Stimulated activated naive CD8-positive, alpha-beta T cell treated with anti-CD3 and anti-CD28 coated beads, Interleukin-15, Interleukin-2, amounts not matched to agents 100 U/mL and 50 U/mL, for 24 hours (primary cell): ENCODE results near the gene ENPP7.

ENCODE experiments used
- ATAC-seq: fragments of 150-1000 bp; cut with Tn5 transposase; one replicate; pipeline ENCODE4 v1.10.0; 2021
- DNase-seq: peaks from one replicate; pipeline ENCODE4 v3.0.0; 2021

Gene ENPP7

DNA sequence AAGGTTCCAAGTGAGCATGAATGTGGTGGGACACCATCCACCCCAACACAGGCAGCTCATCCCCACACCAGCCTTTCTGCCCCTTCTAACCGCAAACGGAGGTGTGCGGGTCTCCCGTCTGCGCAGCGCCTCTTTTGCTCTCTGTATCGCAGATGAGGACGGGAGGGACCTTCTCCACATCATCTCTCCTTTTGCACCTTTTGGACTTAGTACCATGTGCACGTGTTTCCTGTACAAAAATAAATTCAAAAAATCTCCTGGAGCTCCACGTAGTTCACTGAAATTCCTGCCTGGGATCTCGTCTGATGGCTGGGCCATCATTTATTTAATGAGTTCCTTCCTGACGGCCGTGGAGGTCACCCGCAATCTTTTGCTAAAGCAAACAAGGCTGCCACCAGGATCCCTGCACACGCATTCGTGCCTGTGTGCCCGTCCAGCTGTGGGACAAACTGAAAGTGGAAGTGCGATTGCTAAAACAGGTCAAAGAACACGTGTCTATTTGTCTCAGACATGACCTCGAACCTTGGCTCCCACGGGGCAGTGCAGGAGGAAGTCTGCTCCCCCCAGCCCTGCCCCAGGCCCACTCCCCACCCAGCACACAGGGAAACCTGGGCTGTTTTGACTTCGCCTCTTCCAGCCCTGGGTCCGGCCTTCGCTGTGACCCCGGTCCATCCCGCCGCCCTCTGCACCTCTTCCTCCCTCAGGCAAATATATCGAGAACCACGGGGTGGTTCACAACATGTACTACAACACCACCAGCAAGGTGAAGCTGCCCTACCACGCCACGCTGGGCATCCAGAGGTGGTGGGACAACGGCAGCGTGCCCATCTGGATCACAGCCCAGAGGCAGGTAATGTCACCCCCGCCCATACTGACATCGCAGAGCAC is 2.3 kb downstream of the ENPP7 start:
- DNase-seq (no peak), ATAC-seq (no peak)

DNA sequence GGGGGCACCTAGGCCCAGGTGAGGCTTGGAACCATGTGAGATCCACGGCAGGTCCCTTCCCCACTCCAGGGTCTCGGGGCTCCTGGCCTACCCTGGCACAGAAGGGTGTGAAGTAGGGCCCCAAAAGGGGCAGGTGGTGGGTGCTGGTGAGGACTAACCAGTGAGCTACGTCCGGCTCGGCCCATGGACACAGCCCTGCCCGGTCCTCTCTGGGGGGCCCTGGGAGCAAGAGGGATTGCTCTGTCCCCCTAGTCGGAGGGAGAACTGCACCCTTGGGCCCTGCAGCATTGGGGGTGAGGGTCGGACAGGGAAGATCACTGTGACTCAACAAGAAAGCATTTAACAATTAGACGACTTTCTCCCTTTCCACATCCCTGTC is 2.9 kb downstream of the ENPP7 start:
- ATAC-seq, result no peak
- no peak for DNase-seq

DNA sequence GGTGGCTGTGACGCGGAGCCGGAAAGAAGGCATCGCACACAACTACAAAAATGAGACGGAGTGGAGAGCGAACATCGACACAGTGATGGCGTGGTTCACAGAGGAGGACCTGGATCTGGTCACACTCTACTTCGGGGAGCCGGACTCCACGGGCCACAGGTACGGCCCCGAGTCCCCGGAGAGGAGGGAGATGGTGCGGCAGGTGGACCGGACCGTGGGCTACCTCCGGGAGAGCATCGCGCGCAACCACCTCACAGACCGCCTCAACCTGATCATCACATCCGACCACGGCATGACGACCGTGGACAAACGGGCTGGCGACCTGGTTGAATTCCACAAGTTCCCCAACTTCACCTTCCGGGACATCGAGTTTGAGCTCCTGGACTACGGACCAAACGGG is 4.4 kb downstream of the ENPP7 start:
- no peak for DNase-seq
- ATAC-seq, result no peak

DNA sequence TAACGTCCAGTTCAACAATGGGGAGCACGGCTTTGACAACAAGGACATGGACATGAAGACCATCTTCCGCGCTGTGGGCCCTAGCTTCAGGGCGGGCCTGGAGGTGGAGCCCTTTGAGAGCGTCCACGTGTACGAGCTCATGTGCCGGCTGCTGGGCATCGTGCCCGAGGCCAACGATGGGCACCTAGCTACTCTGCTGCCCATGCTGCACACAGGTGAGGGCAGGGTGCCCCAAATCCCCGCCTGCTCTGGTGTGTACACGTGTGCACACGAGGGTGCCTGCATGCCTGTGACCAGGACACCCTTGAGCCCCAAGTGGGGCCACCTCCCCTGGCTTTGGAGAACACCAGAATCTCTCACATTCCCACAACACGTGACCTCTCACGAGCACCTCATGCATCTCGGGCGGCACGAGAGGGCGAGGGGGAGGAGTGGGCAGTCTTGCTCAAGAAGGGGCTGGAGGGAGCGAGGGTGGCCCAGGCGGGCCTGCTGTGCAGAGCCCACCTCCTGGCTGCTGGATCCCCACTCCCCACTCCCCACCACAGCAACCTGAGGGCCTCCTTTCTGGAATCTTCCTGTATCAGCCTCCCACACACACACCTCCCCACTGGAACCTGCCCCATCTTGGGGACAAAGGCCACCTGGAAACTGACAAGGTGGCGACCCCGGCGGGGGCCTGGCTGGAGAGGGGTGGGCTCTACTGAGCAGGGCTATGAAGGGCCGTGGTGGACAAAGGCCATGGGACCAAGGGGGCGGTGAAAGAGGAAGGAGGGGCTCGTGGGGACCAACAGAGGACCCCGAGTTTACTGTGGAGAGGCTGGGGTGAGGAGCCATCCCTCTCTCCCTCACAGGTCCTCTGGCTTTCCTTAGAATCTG is 6.5 kb downstream of the ENPP7 start:
- ATAC-seq, result no peak
- no peak for DNase-seq

DNA sequence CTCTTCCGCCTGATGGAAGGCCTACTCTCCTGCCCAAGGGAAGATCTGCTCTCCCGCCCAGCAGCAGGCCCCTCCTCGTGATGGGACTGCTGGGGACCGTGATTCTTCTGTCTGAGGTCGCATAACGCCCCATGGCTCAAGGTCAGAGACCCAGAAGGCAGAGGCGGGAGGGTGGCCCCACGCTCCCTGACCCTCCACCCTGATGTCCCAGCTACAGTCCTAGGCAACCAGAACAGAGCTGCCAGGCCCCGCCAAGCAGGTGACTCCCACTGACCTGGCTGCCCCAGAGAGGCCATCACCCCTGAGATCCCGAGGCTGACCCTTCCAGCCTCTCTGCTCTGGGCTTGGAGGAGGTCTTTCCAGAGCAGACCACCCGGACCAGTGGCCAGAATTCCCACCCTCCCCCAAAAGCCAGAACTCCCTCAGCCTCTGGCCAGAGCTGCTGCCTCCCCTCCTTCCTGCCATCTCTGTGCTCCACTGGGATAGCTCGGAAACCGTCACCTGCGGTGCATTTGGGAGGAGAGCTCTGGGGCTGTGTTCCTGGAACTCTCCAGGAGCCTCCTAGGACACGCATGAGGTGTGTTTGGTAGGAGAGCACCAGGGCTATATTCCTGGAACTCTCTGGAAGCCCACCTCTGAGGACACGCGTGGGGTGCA is 7.3 kb downstream of the ENPP7 start:
- no peak for DNase-seq
- no peak for ATAC-seq

DNA sequence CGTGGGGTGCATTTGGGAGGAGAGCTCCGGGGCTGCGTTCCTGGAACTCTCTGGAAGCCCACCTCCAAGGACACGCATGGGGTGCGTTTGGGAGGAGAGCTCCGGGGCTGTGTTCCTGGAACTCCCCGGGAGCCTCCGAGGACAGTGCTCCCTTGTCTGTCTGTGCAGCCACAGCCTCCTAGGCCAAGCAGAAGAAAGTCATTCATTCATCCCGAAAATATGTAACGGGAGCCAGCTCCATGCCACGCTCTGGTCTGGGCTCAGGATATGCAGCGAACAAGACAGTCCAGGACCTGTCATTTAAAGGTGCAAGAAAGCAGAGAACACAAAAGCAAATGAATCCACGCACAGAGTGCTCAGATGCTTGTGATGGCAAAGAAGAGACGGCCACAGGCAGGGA is 7.9 kb downstream of the ENPP7 start:
- ATAC-seq (no peak), DNase-seq (no peak)

DNA sequence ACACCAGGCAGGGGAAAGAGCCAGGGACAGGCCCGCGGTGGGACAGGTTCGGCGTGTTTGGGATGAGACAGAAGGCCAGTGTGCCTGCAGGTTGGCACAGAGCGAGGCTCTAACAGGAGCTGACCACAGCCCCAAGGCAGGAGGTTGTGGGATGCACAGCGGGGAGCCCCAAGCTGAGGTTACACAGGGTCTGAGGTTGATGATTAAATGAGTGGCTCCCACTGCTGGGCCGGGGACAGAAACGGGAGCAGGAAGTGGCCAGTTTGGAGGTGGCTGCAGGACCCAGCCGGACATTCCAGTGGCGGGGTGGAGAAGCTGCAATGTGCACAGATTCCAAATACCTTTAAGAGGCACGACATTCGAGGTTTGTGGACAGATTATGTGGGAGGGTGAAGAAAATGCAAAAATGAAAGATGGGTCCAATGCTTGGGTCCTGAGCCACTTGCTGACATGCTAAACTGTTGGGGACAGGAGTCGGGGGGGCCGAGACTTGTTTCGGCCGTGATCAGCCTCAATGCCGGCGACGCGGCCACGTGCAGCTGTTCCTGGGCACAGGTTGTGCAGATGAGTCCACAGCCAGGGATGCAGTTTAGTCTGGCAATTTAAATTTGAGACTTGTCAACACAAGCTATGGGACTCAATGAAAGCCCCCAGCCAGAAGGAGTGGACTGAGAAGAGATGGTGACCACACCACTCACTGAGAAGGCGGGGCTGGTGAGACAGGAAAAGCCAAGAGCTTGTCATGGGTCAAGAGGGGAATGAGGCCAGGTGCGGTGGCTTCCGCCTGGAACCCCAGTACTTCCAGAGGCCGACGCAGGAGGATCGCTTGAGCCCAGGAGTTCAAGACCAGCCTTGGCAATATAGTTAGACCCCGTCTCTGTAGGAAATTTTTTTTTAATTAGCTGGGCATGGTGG is 8.7 kb downstream of the ENPP7 start:
- ATAC-seq (no peak), DNase-seq (no peak)

DNA sequence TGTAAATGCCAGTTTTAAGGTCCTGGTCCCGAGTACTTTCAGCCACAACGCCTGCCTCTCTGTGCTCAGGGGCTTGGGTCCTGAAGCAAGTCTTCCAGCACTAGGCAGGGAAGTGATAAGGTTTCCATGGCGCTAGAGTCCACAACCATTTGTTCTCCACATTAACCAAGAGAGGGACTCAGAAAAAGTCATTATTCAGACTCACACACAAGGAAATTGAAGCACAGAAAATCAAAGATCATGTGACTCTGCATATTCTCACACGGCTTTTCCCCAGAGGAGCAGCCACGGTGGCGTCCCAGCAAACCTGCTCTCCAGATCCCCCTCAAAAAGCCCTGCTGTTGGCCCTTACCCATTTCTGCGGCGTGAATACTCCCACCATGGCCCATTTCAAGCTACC is 9.7 kb downstream of the ENPP7 start:
- no peak for DNase-seq
- no peak for ATAC-seq

DNA sequence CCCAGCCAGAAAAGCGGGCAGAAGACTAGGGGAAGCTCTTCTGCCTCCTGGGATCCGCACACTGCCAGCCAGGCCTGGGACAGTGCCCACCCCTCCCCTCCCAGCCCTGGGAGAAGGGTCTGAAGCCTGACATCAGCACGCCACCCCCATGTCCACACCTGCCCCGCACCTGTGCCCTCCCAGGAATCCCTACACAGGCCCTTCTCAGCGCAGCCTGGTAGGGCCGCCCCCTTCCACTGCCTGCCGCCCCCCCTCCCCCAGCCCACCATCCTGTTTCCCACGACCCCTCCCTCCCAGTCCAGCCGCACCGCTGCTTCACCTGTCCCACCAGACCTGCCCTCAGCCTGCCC is 10.6 kb downstream of the ENPP7 start:
- ATAC-seq (no peak), DNase-seq (no peak)

DNA sequence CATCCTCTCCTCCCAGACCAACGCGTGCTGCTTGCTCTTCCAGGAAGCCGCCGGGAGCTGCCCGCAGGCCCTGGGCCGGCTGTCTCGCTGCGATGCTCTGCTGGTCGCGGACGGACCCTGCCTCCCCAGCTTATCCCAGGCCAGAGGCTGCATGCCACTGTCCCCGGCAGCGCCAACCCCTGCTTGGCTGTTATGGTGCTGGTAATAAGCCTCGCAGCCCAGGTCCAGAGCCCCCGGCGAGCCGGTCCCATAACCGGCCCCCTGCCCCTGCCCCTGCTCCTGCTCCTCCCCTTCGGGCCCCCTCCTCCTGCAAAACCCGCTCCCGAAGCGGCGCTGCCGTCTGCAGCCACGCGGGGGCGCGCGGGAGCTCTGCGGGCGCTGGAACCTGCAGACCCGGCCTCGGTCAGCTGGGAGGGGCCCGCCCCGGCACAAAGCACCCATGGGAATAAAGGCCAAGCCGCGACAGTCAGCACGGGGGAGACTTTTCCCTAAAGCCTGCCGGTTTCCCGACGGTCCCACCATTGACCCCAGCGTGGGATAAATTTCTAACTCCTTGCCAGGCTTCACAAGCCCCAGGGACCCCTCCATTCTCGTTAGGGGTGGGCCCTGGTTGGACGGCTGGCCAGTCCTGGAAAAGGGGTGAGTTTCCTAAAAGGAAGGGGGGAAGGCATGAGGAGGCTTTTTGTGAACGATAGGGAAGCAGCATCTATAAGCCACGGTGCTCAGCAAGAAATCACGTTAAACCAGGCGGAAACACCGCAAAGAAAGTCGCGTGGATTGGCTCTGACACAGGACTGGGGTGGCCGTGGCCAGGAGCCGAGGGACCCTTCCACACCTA is 11.2 kb downstream of the ENPP7 start:
- DNase-seq (peak; percentile 82), ATAC-seq (peak; percentile 57)

DNA sequence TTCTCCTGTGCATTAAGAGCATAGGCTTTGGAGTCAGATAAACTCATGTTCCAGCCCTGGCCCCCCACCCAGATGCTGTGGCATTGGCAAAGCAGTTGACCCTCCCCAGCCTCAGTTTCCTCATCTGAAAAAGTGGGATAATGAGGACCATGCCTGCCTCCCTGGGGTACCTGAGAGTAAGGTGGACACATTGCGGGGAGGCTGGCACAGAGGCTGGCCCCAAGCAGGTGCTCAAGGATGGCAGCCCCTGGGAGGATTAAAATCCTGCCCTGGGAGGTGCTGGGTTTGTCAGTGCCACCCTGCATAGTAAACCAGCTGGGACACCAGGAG is 11.8 kb downstream of the ENPP7 start:
- ATAC-seq, result no peak
- DNase-seq, result no peak

DNA sequence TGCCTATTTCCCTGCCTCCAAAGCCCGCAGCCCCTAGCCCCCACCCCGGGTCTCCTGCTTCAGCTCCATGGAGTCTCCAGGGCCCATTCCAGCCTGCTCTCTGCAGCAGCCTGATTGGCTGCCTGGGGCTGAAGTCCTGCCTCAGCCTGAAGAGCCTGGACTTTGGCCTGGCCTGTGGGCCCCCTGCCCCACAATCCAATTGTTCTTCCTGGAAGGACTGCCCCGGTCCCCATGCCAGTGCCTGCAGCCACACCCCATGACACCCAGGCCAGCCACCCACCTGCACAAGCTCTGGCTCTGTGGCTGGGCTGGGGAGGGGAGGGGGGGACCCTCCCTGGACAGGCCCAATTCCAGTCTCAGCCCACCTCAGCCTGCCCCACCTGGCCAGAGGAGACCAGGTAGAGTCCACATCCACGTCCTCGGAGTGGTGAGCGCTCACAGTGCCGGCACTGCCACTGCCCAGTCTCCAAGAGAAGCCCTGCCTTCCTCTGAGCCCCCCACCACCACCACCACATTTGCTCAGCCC is 12.3 kb downstream of the ENPP7 start:
- DNase-seq (no peak), ATAC-seq (no peak)

DNA sequence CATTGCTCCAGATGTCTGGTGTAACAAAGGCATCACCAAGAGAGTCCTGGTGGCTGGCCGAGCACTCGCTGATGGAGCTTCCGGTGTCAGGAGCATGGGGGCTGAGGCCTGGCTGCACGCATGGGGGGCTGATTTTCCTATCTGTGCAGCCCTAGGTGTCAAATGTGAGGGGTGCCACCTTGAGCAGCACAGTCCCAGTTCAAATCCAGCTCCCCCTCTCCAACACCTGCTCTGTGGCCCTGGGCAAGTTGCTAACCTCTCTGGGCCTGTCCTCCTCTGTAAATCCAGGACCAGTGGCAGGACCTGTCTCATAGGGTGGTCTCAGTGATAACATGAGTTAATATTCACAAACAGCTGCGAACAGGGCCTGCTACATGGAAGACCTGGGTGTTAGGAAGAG is 12.9 kb downstream of the ENPP7 start:
- no peak for ATAC-seq
- no peak for DNase-seq

DNA sequence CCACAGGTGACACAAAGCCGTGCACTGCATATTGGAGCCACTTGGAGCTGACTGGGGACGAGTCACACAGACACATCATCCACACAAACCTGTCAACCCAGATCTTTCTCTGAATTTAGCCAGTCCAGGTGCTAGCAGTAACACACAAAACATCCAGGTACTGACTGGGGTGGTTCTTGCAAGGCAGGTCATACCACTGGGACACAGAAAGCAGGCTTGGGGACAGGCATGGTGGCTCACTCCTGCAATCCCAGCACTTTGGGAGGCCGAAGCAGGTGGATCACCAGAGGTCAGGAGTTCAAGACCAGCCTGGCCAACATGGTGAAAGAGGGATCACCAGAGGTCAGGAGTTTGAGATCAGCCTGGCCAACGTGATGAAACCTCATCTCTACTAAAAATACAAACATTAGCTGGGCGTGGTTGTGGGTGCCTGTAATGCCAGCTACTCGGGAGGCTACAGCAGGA is 14.9 kb downstream of the ENPP7 start:
- ATAC-seq, result no peak
- no peak for DNase-seq

DNA sequence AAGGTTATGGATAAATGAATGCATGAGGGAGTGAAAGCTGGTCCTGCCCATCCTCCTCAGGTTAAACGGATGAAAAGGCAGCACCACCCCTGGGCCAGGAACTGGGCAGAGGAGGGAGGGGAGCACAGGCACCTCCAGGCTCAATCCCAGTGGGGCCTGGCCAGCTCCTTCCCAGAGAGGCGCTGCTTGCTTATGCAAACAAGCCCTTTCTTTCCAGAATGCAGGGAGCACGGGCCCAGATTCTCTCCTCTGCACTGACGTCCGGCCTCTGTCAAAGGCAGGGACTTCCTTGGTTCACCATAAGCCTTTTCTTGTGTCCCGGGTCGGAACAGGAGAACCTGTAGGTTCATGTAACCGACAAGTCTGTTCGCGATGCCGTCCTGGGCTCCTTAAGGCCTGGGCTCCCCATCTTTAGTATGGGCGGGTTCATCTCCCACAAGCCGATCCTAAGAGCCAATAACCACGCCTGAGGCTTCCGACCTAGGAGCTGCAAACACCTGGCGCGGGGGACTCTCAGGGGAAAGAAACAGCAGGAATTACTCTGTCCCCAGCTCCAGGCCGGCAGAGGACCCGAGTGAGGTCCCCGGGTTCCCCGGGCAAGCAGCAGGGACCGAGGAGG is 16.3 kb downstream of the ENPP7 start:
- DNase-seq (no peak), ATAC-seq (no peak)

DNA sequence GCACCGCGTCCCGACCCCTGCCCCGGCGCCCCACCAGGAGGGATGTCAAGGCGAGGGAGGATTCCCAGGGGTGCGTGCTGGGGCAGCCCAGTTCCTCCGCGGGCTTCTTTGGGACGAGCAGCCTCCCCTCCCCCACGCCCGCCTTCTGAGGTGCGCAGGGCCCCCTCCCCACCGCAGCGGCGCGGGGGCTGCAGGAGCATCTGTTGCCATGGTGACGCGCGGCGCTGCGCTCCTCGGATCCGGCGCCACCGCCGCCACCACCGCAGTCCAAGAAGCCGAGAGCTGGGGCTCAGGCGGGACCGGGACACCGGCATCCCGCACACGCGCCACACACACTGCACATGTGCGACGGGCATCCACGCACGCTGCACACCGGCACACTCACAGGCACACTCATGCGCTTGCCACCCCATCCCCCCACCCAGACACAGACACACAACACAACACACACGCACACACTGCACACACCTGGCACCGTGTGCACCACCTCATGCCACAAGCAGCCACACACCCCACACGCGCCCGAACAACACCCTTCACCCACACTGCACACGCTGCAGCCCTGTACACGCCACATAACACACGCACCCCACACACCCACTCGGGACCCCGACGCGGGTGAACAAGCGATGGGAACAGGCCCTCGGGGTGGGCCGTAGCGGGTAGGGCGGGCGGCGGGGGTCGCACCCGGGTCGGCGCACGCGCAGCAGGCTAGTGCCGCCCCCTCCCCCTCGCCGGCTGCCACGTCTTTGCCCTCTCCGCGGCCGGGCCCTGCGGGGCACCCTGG is 17.0 kb downstream of the ENPP7 start:
- no peak for ATAC-seq

DNA sequence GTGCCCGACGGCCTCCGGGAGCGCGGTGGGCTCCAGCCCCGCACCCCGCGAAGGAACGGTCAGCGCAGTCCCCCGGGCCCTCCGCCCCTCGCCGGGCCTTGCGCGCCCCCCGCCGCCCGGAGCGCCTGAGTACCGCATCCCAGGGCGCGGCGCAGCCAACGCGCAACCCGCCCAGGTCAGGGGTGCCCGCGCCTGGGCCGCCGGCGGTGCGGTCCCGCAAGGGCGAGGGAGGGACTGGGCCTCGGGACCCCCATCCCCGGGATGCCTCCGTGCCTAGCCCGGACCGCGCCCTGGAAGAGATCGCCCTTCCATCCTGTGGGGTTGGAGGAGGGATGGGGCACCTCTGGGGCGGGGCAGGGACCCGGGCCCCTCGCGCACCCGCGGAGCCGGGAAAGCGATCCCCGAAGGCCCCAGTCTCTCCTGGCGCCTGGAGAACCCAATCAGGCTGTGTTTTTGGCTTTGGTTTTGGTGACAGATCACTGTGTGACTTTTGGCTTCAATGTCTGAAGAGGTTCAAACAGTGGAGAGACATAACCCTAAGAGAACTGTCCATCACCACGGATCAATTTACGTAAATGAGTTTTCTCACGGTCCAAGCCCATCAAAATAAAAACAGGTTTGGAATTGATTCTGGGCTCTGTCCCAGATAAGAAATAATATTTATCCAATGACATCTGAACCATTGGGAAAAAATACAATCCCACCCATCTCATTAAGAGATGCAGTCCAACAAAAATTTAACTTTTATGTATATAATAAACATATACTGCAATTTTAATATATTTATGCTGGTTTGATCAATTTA is 17.8 kb downstream of the ENPP7 start:
- ATAC-seq, result no peak

More for the DNA sequence above, 17.0 kb downstream of the ENPP7 start:
- DNase-seq, result peak; percentile 13

DNA sequence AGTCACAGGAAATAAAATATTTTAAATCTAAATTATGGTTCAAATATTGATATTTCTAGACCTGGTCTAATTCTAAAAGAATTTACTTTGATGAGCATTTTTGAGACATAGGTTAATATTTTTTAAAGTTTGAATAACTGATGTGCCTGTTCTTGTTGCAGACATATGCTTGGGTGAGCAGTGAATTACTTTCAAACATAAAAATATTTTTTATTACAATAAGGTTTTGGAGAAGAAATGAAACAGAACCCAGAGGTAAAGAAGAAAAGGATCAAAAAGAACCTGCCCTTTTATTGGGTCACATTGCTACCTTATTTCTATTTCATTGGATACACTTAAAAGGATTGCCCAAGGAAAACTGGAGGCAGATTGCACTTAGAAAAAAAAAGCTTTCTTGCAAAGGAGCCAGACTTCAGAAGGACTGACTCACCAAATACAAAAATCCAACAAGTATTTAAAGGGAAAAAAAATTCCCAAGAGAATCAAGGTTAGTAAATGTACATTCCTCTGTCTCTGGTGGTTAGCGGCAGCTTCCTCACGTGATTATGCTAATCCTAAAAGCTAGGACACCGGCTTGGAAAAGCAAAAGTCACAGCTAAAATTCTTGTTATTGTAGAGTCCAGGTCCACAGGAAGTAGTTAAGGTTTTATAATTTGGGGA is 18.5 kb downstream of the ENPP7 start:
- no peak for DNase-seq

More for the DNA sequence above, 17.8 kb downstream of the ENPP7 start:
- DNase-seq, result no peak

More for the DNA sequence above, 18.5 kb downstream of the ENPP7 start:
- no peak for ATAC-seq
